GM12878 (cell line): ENCODE data around the gene AFAP1. TPM values are rescaled to one million over a fixed set of nuclear protein-coding genes. Genes with fewer than 3 reads are reported as not detected.

ENCODE experiments used
- ATAC-seq: fragments of 200-7000 bp; cut with Tn5 transposase; 3 replicates; pipeline ENCODE4 v1.9.1; 2020; ENCODE audit warnings: mild to moderate bottlenecking, moderate library complexity
- BruUV-seq: library from RNA; stranded (reverse); fragments of 400-500 nt; replicated peaks from 2 replicates; lab custom pipeline; 2021; lab: Mats Ljungman, UMichigan
- CTCF ChIA-PET: fragments of 300-600 bp; sonication (Branson Sonifier 250); formaldehyde crosslinking; extraction: SDS; loops from one replicate; lab custom pipeline; 2021; ENCODE audit warnings: inconsistent platforms; lab: Yijun Ruan, JAX
- POLR2A ChIA-PET: fragments of 350-600 bp; formaldehyde crosslinking; extraction: SDS; loops from one replicate; lab custom pipeline; 2021; ENCODE audit warnings: inconsistent platforms; lab: Charles Lee
- RAD21 ChIA-PET: fragments of 300-600 bp; sonication (Branson Sonifier 250); formaldehyde crosslinking; loops from one replicate; lab custom pipeline; 2023; ENCODE audit warnings: antibody characterized with exemption; ENCODE audit not compliant: unreplicated experiment; lab: Charles Lee
- SMC1A ChIA-PET: fragments of 300-600 bp; sonication (Branson Sonifier 250); formaldehyde crosslinking; loops from one replicate; lab custom pipeline; 2023; ENCODE audit not compliant: unreplicated experiment, uncharacterized antibody; lab: Charles Lee
- DNase-seq: peaks from one replicate; pipeline ENCODE4 v3.0.0-alpha.2; 2011; ENCODE audit warnings: low read depth, low spot score
- FAIRE-seq: peaks from 3 replicates; lab custom pipeline; 2011; peaks lifted over from hg19 to GRCh38; lab: Jason Lieb, UNC
- H2AFZ ChIP-seq: 2 replicates; pipeline ENCODE4 v1.6.0; 2011; ENCODE audit warnings: low read depth, low read length, control low read depth; ENCODE audit not compliant: control insufficient read depth
- H3K27ac ChIP-seq: 2 replicates; pipeline ENCODE4 v1.5.1; 2011; ENCODE audit warnings: control low read depth; ENCODE audit not compliant: control insufficient read depth, insufficient read depth
- H3K27me3 ChIP-seq, 2 experiments: replicated peaks in 1 of 2; 2 replicates each; pipeline versions ENCODE4 v1.6.0 to v1.6.1; 2011; ENCODE audit warnings: low read length in 1 of 2; ENCODE audit not compliant: control insufficient read depth in 2 of 2, insufficient read depth in 2 of 2
- H3K36me3 ChIP-seq, 2 experiments: 2 replicates each; pipeline ENCODE4 v1.5.1; 2011; ENCODE audit warnings: low read length in 1 of 2; ENCODE audit not compliant: control insufficient read depth in 2 of 2, insufficient read depth in 2 of 2
- H3K4me1 ChIP-seq: 2 replicates; pipeline ENCODE4 v1.6.1; 2011; ENCODE audit warnings: mild to moderate bottlenecking, low read length, moderate library complexity, mixed read lengths; ENCODE audit not compliant: control insufficient read depth, insufficient read depth
- H3K4me2 ChIP-seq: 2 replicates; pipeline ENCODE4 v1.6.0; 2011; ENCODE audit warnings: control low read depth; ENCODE audit not compliant: control insufficient read depth, insufficient read depth
- H3K4me3 ChIP-seq: fragments of 200-600 bp; sonication (generic); 2 replicates; pipeline ENCODE4 v1.5.1; 2016
- H3K79me2 ChIP-seq: 2 replicates; pipeline ENCODE4 v1.6.0; 2011; ENCODE audit warnings: low read length; ENCODE audit not compliant: control insufficient read depth, insufficient read depth
- H3K9ac ChIP-seq: 2 replicates; pipeline ENCODE4 v1.8.0; 2011; ENCODE audit warnings: low read length, control low read depth, mixed read lengths; ENCODE audit not compliant: control insufficient read depth, insufficient read depth
- H3K9me3 ChIP-seq: replicated peaks from 3 replicates; pipeline ENCODE4 v1.5.1; 2011; ENCODE audit warnings: mild to moderate bottlenecking, low read length; ENCODE audit not compliant: control insufficient read depth, insufficient read depth
- H4K20me1 ChIP-seq: 2 replicates; pipeline ENCODE4 v1.6.0; 2011; ENCODE audit not compliant: control insufficient read depth, insufficient read depth
- CHD4 ChIP-seq: fragments of 200-600 bp; sonication (generic); IDR thresholded peaks from 2 replicates; pipeline ENCODE4 v1.6.1; 2016; ENCODE audit warnings: mild to moderate bottlenecking
- CREB1 ChIP-seq: IDR thresholded peaks from 2 replicates; pipeline ENCODE4 v1.6.1; 2012; ENCODE audit warnings: low read depth, mild to moderate bottlenecking, inconsistent platforms
- EZH2 ChIP-seq: IDR thresholded peaks from 2 replicates; pipeline ENCODE4 v1.6.1; 2012; ENCODE audit warnings: low read depth, mild to moderate bottlenecking, control low read depth, inconsistent platforms, low read length, borderline replicate concordance; ENCODE audit not compliant: control insufficient read depth
- HDAC6 ChIP-seq: fragments of 200-600 bp; sonication (generic); IDR thresholded peaks from one replicate; pipeline ENCODE4 v1.8.0; 2017; ENCODE audit warnings: antibody characterized with exemption; ENCODE audit not compliant: unreplicated experiment
- KDM1A ChIP-seq: fragments of 200-600 bp; sonication (generic); IDR thresholded peaks from 2 replicates; pipeline ENCODE4 v1.6.1; 2016; ENCODE audit warnings: borderline replicate concordance
- ZNF384 ChIP-seq: IDR thresholded peaks from 2 replicates; pipeline ENCODE4 v1.6.1; 2012; ENCODE audit warnings: low read depth, mild to moderate bottlenecking, low read length, improper control_type of control experiment, borderline replicate concordance
- ZZZ3 ChIP-seq: IDR thresholded peaks from 2 replicates; pipeline ENCODE4 v1.6.1; 2011; ENCODE audit warnings: low read depth; ENCODE audit not compliant: control insufficient read depth, insufficient read length
- WGBS: methylation state at CpG from one replicate; pipeline ENCODE4 v1.1.6; 2016; ENCODE audit warnings: low lambda C conversion rate; ENCODE audit not compliant: insufficient replicate concordance, insufficient coverage; ENCODE audit errors: missing lambda C conversion rate; 5-methylcytosine and 5-hydroxymethylcytosine counted together
- in situ Hi-C: fragments of 300-500 bp; cut with MboI; formaldehyde crosslinking; loops from 9 replicates; pipeline ENCODE4 v1.14.3; 2018; ENCODE audit warnings: mixed read lengths
- intact Hi-C: fragments of 100-400 bp; cut with micrococcal nuclease; formaldehyde crosslinking; loops from one replicate; pipeline ENCODE4 v1.14.2; 2022; ENCODE audit not compliant: unreplicated experiment
- polyA plus RNA-seq, 11 experiments: library from polyadenylated mRNA; depleted of rRNA in 4 of 11; unstranded in 6 of 11; stranded (reverse) in 5 of 11; fragments of >200 nt; fragmentation: Nextera tagmentation in 4 of 11; fragmentation: Illumina TruSeq in 1 of 11; extraction: Ambion mirVana in 4 of 11; extraction: Trizol in 1 of 11; gene quantifications; 1 replicate in 1 of 11; 2 replicates in 10 of 11; pipeline versions ENCODE4 v1.2.1 to v1.2.3, GENCODE V29; 2011 to 2016; ENCODE audit warnings: inconsistent platforms in 2 of 11, missing spikeins in 2 of 11, low read depth in 1 of 11
- total RNA-seq, 4 experiments: library from RNA; depleted of rRNA in 3 of 4; stranded (reverse); fragments of >200 nt in 3 of 4; fragmentation: Illumina TruSeq in 1 of 4; extraction: Trizol in 1 of 4; gene quantifications; 2 replicates each; pipeline versions ENCODE4 v1.2.1 to v1.2.3, GENCODE V29; 2013 to 2021
- TF ChIP-seq, protein P1 (sequence below): IDR thresholded peaks from 2 replicates; pipeline ENCODE4 v1.6.1; 2011; ENCODE audit warnings: low read depth, low read length, improper control_type of control experiment, borderline replicate concordance
- TF ChIP-seq, protein P2 (sequence below): IDR thresholded peaks from 2 replicates; pipeline ENCODE4 v1.6.1; 2012; ENCODE audit warnings: low read depth, low read length, improper control_type of control experiment
- TF ChIP-seq, protein P3 (sequence below): IDR thresholded peaks from 2 replicates; pipeline ENCODE4 v1.6.1; 2011; ENCODE audit warnings: low read depth, mild to moderate bottlenecking, low read length, moderate library complexity, borderline replicate concordance; ENCODE audit errors: extremely low read depth

AFAP1 gene
- total and polyA plus RNA-seq, 10 of the 15 experiments (the other 5 are each of a cell fraction or from before 2014, with no cell fraction given), result 0.02 to 0.23 (median 0.09) TPM; not detected in 1

DNA sequence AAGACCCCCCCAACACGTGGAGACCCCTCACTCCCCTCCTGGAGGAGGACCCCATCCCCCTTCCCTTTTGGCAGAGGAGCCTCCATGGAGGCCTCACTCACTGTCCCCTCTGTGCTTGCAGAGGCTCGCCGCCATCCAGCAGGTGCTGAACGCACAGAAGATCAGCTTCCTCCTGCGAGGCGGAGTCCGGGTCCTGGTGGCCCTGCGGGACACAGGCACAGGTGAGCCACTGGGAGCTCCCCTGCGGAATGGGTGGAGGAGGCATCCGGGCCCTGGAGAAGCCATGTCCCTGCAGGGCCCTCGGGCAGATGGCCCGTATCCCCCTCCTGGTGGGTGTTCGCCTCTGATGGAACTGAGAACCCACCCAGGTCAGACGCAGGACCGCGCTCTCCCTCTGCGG lies 206.5 kb downstream of the AFAP1 start:
- Histone ChIP-seq H3K4me3 (no peak overlapping the region), H3K4me1 (no peaks in the 10 kb centered on the region), H3K79me2 (no peaks in the 10 kb centered on the region), H4K20me1 (no peaks in the 10 kb centered on the region), H2AFZ (no peak overlapping the region), H3K27me3 (no peaks in the 10 kb centered on the region; a peak in 2 of 4 replicates), H3K9ac (no peak overlapping the region), H3K27ac (no peak overlapping the region), H3K36me3 (no peaks in the 10 kb centered on the region), H3K4me2 (no peak overlapping the region), H3K9me3 (no peaks in the 10 kb centered on the region)
- CTCF ChIA-PET, result no interaction called here
- SMC1A ChIA-PET, result no interaction called here
- in situ Hi-C loops (no loop called here), intact Hi-C loops (no loop called here)
- no TSS peak for BruUV-seq
- no peak for DNase-seq
- 60% methylated on average over 15 of the region's 17 CpGs for WGBS
- POLR2A ChIA-PET, result no interaction called here
- FAIRE-seq, result no peak
- no peak for ATAC-seq
- TF ChIP-seq ZZZ3 (no peak), ZNF384 (no peak), CREB1 (no peak), EZH2 (no peak), KDM1A (no peak), HDAC6 (no peak), CHD4 (no peak)
- TF ChIP-seq, protein P1, sequence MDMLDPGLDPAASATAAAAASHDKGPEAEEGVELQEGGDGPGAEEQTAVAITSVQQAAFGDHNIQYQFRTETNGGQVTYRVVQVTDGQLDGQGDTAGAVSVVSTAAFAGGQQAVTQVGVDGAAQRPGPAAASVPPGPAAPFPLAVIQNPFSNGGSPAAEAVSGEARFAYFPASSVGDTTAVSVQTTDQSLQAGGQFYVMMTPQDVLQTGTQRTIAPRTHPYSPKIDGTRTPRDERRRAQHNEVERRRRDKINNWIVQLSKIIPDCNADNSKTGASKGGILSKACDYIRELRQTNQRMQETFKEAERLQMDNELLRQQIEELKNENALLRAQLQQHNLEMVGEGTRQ, result no peak
- TF ChIP-seq, protein P2, sequence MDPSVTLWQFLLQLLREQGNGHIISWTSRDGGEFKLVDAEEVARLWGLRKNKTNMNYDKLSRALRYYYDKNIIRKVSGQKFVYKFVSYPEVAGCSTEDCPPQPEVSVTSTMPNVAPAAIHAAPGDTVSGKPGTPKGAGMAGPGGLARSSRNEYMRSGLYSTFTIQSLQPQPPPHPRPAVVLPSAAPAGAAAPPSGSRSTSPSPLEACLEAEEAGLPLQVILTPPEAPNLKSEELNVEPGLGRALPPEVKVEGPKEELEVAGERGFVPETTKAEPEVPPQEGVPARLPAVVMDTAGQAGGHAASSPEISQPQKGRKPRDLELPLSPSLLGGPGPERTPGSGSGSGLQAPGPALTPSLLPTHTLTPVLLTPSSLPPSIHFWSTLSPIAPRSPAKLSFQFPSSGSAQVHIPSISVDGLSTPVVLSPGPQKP, result no peak
- TF ChIP-seq, protein P3, sequence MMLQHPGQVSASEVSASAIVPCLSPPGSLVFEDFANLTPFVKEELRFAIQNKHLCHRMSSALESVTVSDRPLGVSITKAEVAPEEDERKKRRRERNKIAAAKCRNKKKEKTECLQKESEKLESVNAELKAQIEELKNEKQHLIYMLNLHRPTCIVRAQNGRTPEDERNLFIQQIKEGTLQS, result no peak
- RAD21 ChIA-PET, result no interaction called here
